Gastrocnemius medialis (tissue), 4 donors: ENCODE results near the gene MYO1B.

Source experiments
- CTCF ChIP-seq, 5 experiments: fragments of 450-650 bp in 3 of 5; fragments of 200-600 bp in 2 of 5; sonication (generic) in 2 of 5; IDR thresholded peaks in 4 of 5; conservative IDR thresholded peaks in 1 of 5; 1 replicate in 4 of 5; 2 replicates in 1 of 5; pipeline ENCODE4 v1.5.1; 2016 to 2019; ENCODE audit warnings: antibody characterized with exemption in 5 of 5, mild to moderate bottlenecking in 3 of 5, moderate library complexity in 3 of 5
- POLR2A ChIP-seq, 2 donors: fragments of 450-650 bp; IDR thresholded peaks; one replicate each; pipeline ENCODE4 v1.6.1; 2017; ENCODE audit warnings: antibody characterized with exemption in 2 of 2, mild to moderate bottlenecking in 2 of 2, moderate library complexity in 2 of 2

- TF ChIP-seq CTCF (IDR thresholded peaks at IDR 0.05 in 4 of 5, conservative IDR thresholded peaks at IDR 0.05 in 1 of 5) (no peak), POLR2A (IDR thresholded peaks at IDR 0.05) (no peak)
Measured at GRCh38 chr2:191312662-191313061, 67.5 kb downstream of the MYO1B start.
